NCI-H2227 (cell line): ENCODE measurements around the gene SPRING1.
A peak's percentile ranks its signal among the peaks of the same experiment; 100 is the strongest.
"Not testable (repeated sequence)": the region's sequence is repeated elsewhere in the genome, so short reads cannot be mapped to it uniquely, and the experiment has no call there.

Source experiments
- DNase-seq: peaks from one replicate; lab custom pipeline; 2025; ENCODE audit not compliant: unreplicated experiment; lab: John Stamatoyannopoulos, UW

SPRING1 gene

GRCh38 chr12:116737774-116738657 is at the start of gene SPRING1, which contains the start of gene RNFT2:
TSS of gene SPRING1 (minus strand) at chr12:116738069. CDS start at chr12:116737900, 169 bp downstream.
TSS of gene RNFT2 (plus strand) at chr12:116738315. CDS start at chr12:116740498, 2,183 bp downstream.
- DNase-seq: peak; percentile 99

GRCh38 chr12:116784238-116784612 is 46.4 kb upstream of the SPRING1 start:
- DNase-seq: peak; percentile 11

GRCh38 chr12:116783525-116784237 is 45.8 kb upstream of the SPRING1 start:
- DNase-seq: no peak

GRCh38 chr12:116780942-116781341 is 43.1 kb upstream of the SPRING1 start:
- DNase-seq: no peak

GRCh38 chr12:116779597-116779996 is 41.7 kb upstream of the SPRING1 start:
- DNase-seq: no peak

- no peak for DNase-seq
Measured at GRCh38 chr12:116777245-116777644, 39.4 kb upstream of the SPRING1 start.

- no peak for DNase-seq
Measured at GRCh38 chr12:116774020-116774419, 36.2 kb upstream of the SPRING1 start.

GRCh38 chr12:116773276-116773731 is 35.4 kb upstream of the SPRING1 start:
- DNase-seq: no peak

GRCh38 chr12:116771651-116772050 is 33.8 kb upstream of the SPRING1 start:
- no peak for DNase-seq

GRCh38 chr12:116766746-116767145 is 28.9 kb upstream of the SPRING1 start:
- DNase-seq: no peak

- no peak for DNase-seq
Measured at GRCh38 chr12:116766285-116766684, 28.4 kb upstream of the SPRING1 start.

- DNase-seq: no peak
Measured at GRCh38 chr12:116765271-116765670, 27.4 kb upstream of the SPRING1 start.

- DNase-seq: no peak
Measured at GRCh38 chr12:116761499-116761898, 23.6 kb upstream of the SPRING1 start.

- DNase-seq: no peak
Measured at GRCh38 chr12:116760622-116761020, 22.8 kb upstream of the SPRING1 start.

GRCh38 chr12:116759783-116760621 is 22.1 kb upstream of the SPRING1 start:
- no peak for DNase-seq

GRCh38 chr12:116754783-116755182 is 16.9 kb upstream of the SPRING1 start:
- not testable (repeated sequence) for DNase-seq

- not testable (repeated sequence) for DNase-seq
Measured at GRCh38 chr12:116754097-116754496, 16.2 kb upstream of the SPRING1 start.

- no peak for DNase-seq
Measured at GRCh38 chr12:116750298-116750697, 12.4 kb upstream of the SPRING1 start.

GRCh38 chr12:116749884-116750283 is 12.0 kb upstream of the SPRING1 start:
- DNase-seq: no peak

GRCh38 chr12:116745554-116745953 is 7.7 kb upstream of the SPRING1 start:
- no peak for DNase-seq

- no peak for DNase-seq
Measured at GRCh38 chr12:116744766-116745165, 6.9 kb upstream of the SPRING1 start.
